Measurements from ENCODE around the gene SPO11.

The SPO11 gene

GRCh38 chr20:57390604-57391438 is 61.2 kb downstream of the SPO11 start, which contains the start of gene RBM38:
Gene RBM38 (plus strand): TSS chr20:57391396. CDS start chr20:57391582, 186 bp downstream.
- peaks cover 2% of the 10 kb centered on the region for H3K4me1 ChIP-seq (ENCODE audit: control insufficient read depth, insufficient read depth, low read length)
- no peaks in the 10 kb centered on the region for H3K9me3 ChIP-seq (ENCODE audit: control insufficient read depth, insufficient read depth, low read length)
- H3K27me3 ChIP-seq (ENCODE audit: control insufficient read depth, insufficient read depth, low read length) = no peaks in the 10 kb centered on the region
- peaks cover 22% of the 10 kb centered on the region for H3K36me3 ChIP-seq (ENCODE audit: control insufficient read depth, insufficient read depth, low read length)
- peak within 1 kb of the TSS; percentile 65 for H3K9ac ChIP-seq (ENCODE audit: low read depth, low read length)
- H3K4me3 ChIP-seq (ENCODE audit: low read depth, low read length) = peak within 1 kb of the TSS; percentile 71

- Histone ChIP-seq H3K36me3 (ENCODE audit: control insufficient read depth, insufficient read depth, low read length) (peaks cover 28% of the 10 kb centered on the region), H3K4me1 (ENCODE audit: control insufficient read depth, insufficient read depth, low read length) (peaks cover 2% of the 10 kb centered on the region), H3K9ac (ENCODE audit: low read depth, low read length) (peak overlapping the region; percentile 54), H3K27me3 (ENCODE audit: control insufficient read depth, insufficient read depth, low read length) (no peaks in the 10 kb centered on the region), H3K4me3 (ENCODE audit: low read depth, low read length) (peak overlapping the region; percentile 71), H3K9me3 (ENCODE audit: control insufficient read depth, insufficient read depth, low read length) (no peaks in the 10 kb centered on the region)
Measured at GRCh38 chr20:57391439-57392301, 62.1 kb downstream of the SPO11 start.

DNA sequence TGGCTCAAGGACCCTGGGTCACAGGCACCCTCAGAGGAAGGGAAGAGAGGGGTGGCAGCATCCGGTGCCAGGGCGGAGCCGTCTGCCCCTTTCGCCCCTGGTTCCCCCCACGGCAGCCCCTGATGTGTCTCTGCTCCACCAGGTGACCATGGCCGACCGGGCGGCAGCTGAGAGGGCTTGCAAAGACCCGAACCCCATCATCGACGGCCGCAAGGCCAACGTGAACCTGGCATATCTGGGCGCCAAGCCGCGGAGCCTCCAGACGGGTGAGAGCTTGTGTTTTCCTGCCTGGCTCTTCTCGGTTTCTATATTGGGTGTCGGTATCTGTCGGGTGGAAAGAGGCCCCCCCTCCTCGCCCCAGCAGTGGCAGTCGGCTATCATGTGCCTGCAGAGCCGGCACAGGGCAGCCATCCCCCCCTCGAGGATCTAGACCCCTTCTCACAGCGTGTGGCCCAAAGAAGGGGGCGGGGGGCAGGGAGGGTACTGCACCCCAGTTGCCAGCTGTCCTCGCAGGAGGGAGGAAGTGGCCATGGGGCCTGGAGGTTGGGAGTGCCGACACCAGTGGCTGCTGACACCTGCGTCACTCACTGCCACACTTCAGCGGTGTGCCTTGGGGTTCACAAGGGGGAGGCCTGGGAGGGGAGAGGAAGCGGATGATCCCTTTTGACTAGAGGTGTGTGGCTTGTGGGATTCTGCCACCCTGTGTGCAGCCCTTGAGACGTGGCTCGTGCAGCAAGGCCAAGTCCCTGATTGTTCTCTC is 63.1 kb downstream of the SPO11 start:
- H3K27me3 ChIP-seq (ENCODE audit: control insufficient read depth, insufficient read depth, low read length) = no peaks in the 10 kb centered on the region
- H3K9ac ChIP-seq (ENCODE audit: low read depth, low read length) = peak overlapping the region; percentile 54
- H3K4me3 ChIP-seq (ENCODE audit: low read depth, low read length) = peak overlapping the region; percentile 71
- peaks cover 2% of the 10 kb centered on the region for H3K4me1 ChIP-seq (ENCODE audit: control insufficient read depth, insufficient read depth, low read length)
- peaks cover 39% of the 10 kb centered on the region for H3K36me3 ChIP-seq (ENCODE audit: control insufficient read depth, insufficient read depth, low read length)
- no peaks in the 10 kb centered on the region for H3K9me3 ChIP-seq (ENCODE audit: control insufficient read depth, insufficient read depth, low read length)
